Measurements from ENCODE around the gene APOBR.

The APOBR gene

DNA sequence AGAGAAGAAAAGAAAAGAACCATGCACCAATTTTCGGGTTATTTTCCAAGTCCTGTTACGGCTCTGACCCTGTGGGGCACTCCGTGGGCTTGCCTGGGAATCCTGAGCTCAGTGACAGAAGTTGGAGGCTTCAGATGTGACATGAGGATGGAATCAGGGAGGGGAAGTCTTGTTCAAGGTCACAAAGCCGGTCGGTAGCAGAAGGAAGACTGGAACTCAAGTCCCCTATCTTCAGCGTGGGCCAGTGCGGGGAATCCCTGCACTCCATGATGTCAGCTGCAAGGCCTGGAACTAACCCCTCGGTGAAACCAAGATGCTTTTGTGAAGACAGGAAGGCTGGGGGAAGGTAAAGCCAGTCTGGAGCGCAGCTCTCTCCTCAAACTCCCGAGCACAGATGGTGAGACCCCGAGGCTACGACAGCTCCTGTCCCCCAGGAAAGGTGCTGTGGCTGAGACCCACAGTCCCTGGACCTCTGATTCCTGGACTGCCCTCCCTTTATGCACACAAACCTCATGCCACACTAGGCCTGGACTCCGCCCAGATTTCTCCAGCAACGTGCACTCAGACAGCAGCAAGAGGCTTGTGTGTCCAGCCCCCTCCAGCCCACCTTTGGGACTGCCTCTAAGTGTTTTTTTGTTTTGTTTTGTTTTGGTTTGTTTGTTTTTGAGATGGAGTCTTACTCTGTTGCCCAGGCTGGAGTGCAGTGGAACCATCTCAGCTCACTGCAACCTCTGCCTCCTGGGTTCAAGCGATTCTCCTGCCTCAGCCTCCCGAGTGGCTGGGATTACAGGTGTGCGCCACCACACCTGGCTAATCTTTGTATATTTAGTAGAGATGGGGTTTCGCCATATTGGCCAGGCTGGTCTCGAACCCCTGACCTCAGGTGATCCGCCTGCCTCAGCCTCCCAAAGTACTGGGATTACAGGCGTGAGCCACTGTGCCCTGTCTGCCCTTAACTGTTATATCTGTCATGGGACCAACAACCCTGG is 17.7 kb downstream of the APOBR start:
- TF ChIP-seq EZH2phosphoT487 (IDR thresholded peaks at IDR 0.05; ENCODE audit: borderline replicate concordance, low read length), result no peak
- TF ChIP-seq, protein P1, sequence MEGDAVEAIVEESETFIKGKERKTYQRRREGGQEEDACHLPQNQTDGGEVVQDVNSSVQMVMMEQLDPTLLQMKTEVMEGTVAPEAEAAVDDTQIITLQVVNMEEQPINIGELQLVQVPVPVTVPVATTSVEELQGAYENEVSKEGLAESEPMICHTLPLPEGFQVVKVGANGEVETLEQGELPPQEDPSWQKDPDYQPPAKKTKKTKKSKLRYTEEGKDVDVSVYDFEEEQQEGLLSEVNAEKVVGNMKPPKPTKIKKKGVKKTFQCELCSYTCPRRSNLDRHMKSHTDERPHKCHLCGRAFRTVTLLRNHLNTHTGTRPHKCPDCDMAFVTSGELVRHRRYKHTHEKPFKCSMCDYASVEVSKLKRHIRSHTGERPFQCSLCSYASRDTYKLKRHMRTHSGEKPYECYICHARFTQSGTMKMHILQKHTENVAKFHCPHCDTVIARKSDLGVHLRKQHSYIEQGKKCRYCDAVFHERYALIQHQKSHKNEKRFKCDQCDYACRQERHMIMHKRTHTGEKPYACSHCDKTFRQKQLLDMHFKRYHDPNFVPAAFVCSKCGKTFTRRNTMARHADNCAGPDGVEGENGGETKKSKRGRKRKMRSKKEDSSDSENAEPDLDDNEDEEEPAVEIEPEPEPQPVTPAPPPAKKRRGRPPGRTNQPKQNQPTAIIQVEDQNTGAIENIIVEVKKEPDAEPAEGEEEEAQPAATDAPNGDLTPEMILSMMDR (IDR thresholded peaks at IDR 0.05; ENCODE audit: low read depth, low read length, poor library complexity, severe bottlenecking), result no peak
- H3K4me3 ChIP-seq (ENCODE audit: low read length), result no peak overlapping the region
- no peaks in the 10 kb centered on the region for H3K79me2 ChIP-seq (ENCODE audit: control insufficient read depth, low read length)
- H3K4me1 ChIP-seq (ENCODE audit: control insufficient read depth, low read length), result peaks cover 11% of the 10 kb centered on the region
- no peaks in the 10 kb centered on the region for H3K9me3 ChIP-seq (ENCODE audit: control insufficient read depth, insufficient read depth, low read length)
- H3F3A ChIP-seq (ENCODE audit: control insufficient read depth, insufficient read depth), result no peaks in the 10 kb centered on the region
- no peak overlapping the region for H3K27ac ChIP-seq (ENCODE audit: low read depth, low read length)
- peaks cover 8% of the 10 kb centered on the region for H3K27me3 ChIP-seq (ENCODE audit: control insufficient read depth, low read length)
- H3K4me2 ChIP-seq (ENCODE audit: low read length), result no peak overlapping the region
- no peaks in the 10 kb centered on the region for H3K36me3 ChIP-seq (ENCODE audit: control insufficient read depth, low read length)
- H3K9me2 ChIP-seq (replicated peaks; ENCODE audit: control insufficient read depth, low read length), result no peaks in the 10 kb centered on the region
- H4K20me1 ChIP-seq (ENCODE audit: control insufficient read depth, insufficient read depth, low read depth, low read length), result no peaks in the 10 kb centered on the region

DNA sequence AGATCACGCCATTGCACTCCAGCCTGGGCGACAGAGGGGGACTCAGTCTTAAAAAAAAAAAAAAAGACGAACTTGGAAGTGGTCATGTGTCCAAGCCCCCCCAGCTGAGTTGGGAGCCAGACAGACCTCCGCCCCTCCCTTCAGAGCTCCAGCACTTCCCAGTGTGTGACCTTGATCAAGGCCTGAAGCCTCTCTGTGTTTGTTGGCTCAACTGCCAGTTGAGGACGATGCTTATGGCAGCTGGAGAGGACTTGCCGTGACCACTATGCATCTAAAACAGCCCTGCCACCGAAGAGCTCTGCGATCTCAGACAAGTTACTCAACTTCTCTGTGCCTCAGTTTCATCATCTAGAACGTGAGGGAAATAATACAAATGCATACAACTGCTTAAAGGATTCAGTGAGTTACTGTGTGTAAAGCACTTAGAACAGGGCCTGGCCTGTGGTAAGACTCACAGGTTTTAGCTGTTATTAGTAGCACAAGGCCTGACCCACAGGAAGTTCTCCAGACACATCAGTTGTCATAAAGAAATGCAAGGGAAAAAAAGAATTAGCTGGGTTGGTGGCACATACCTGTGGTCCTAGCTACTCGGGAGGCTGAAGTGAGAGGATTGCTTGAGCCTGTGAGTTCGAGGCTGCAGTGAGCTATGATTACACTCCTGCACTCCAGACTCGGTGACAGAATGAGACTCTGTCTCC is 19.2 kb downstream of the APOBR start:
- Histone ChIP-seq H3K36me3 (ENCODE audit: control insufficient read depth, low read length) (no peaks in the 10 kb centered on the region), H3K9me3 (ENCODE audit: control insufficient read depth, insufficient read depth, low read length) (no peaks in the 10 kb centered on the region), H3K27me3 (ENCODE audit: control insufficient read depth, low read length) (peaks cover 7% of the 10 kb centered on the region; the same call in 1 of the 2 replicates), H3K27ac (ENCODE audit: low read depth, low read length) (no peak overlapping the region), H3K79me2 (ENCODE audit: control insufficient read depth, low read length) (no peaks in the 10 kb centered on the region), H4K20me1 (ENCODE audit: control insufficient read depth, insufficient read depth, low read depth, low read length) (no peaks in the 10 kb centered on the region), H3K4me2 (ENCODE audit: low read length) (no peak overlapping the region), H3K4me1 (ENCODE audit: control insufficient read depth, low read length) (peaks cover 9% of the 10 kb centered on the region), H3K9me2 (replicated peaks; ENCODE audit: control insufficient read depth, low read length) (no peaks in the 10 kb centered on the region), H3F3A (ENCODE audit: control insufficient read depth, insufficient read depth) (no peaks in the 10 kb centered on the region), H3K4me3 (ENCODE audit: low read length) (no peak overlapping the region)
- TF ChIP-seq, protein P1 (IDR thresholded peaks at IDR 0.05; ENCODE audit: low read depth, low read length, poor library complexity, severe bottlenecking), result no peak
- no peak for TF ChIP-seq EZH2phosphoT487 (IDR thresholded peaks at IDR 0.05; ENCODE audit: borderline replicate concordance, low read length)

DNA sequence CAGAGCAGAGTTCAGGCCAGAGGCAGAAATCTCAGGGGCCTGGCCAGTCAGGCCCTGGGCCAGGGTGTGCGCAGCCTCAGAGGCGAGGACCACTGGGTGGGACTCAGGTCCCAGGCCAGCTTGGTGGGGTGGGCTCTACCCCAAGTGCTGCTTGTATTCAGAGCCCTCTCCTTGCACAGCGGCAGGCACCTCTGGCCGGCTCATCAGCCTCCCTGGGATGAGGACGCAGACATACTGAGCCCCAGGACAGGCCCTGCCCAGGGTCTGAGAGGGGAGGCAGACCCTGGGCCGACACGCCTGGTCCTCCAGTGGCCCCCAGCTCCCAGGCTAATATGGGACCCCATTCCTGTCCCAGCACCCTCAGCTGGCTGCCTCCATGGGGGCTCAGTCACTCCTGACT is 19.8 kb downstream of the APOBR start:
- Histone ChIP-seq H3K79me2 (ENCODE audit: control insufficient read depth, low read length) (no peaks in the 10 kb centered on the region), H3K4me2 (ENCODE audit: low read length) (no peak overlapping the region), H4K20me1 (ENCODE audit: control insufficient read depth, insufficient read depth, low read depth, low read length) (no peaks in the 10 kb centered on the region), H3K9me3 (ENCODE audit: control insufficient read depth, insufficient read depth, low read length) (no peaks in the 10 kb centered on the region), H3K27ac (ENCODE audit: low read depth, low read length) (no peak overlapping the region), H3K4me3 (ENCODE audit: low read length) (no peak overlapping the region), H3F3A (ENCODE audit: control insufficient read depth, insufficient read depth) (no peaks in the 10 kb centered on the region), H3K4me1 (ENCODE audit: control insufficient read depth, low read length) (peaks cover 9% of the 10 kb centered on the region), H3K9me2 (replicated peaks; ENCODE audit: control insufficient read depth, low read length) (no peaks in the 10 kb centered on the region), H3K27me3 (ENCODE audit: control insufficient read depth, low read length) (peaks cover 7% of the 10 kb centered on the region; the same call in 1 of the 2 replicates), H3K36me3 (ENCODE audit: control insufficient read depth, low read length) (no peaks in the 10 kb centered on the region)
- no peak for TF ChIP-seq EZH2phosphoT487 (IDR thresholded peaks at IDR 0.05; ENCODE audit: borderline replicate concordance, low read length)
- TF ChIP-seq, protein P1 (IDR thresholded peaks at IDR 0.05; ENCODE audit: low read depth, low read length, poor library complexity, severe bottlenecking), result no peak
